Rectal smooth muscle tissue (tissue), 1 donor: ENCODE measurements around the gene ZNF784.

Experiments
- H3K27ac ChIP-seq: one replicate; pipeline ENCODE4 v1.7.0; 2013; ENCODE audit warnings: low read depth, low read length, inconsistent platforms
- H3K27me3 ChIP-seq: one replicate; pipeline ENCODE4 v1.7.0; 2013; ENCODE audit warnings: low read length; ENCODE audit not compliant: control insufficient read depth, insufficient read depth
- H3K36me3 ChIP-seq: one replicate; pipeline ENCODE4 v1.7.0; 2013; ENCODE audit warnings: low read length; ENCODE audit not compliant: control insufficient read depth, insufficient read depth
- H3K4me1 ChIP-seq: one replicate; pipeline ENCODE4 v1.7.0; 2013; ENCODE audit warnings: low read length; ENCODE audit not compliant: control insufficient read depth, insufficient read depth
- H3K4me3 ChIP-seq: one replicate; pipeline ENCODE4 v1.7.0; 2013; ENCODE audit warnings: low read length
- H3K9ac ChIP-seq: one replicate; pipeline ENCODE4 v1.7.0; 2013; ENCODE audit warnings: low read length

The ZNF784 gene

DNA sequence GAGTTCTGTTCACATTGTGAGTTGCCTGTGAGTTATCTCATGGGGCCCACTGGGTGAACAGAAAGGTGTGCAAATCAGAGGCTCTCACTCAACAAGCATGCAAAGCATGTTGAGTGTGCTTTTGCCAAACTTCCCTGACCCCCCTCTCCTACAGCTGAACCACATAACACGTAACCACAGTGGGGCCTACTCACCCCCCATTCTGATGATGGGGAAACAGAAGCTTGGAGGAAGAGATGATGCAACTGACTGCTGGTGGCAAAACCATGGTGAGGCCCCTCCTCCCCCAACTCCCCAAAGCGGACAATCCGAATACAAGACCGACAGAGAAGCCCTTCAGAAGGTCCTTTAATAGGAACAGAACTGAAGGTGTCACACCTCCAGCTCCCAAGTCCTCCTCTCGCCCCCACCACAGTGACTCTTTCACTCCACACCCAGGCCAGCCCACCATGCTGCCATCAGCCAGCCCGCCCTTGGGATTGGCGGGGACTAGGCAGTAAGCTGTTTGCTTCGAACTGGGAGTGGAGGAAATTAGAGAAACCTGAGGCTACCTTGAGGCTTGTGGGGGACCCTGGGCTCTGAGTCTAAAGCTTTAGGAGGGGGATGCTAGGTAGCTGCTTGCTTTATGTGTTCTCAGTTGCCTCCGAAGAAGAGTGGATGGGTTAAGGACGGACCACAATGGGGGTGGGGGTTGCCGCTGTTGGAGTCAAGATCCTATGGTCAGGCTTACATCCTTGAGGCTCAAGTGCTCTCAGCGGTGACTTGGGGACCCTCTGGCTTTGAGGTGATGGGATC, 3.8 kb downstream of the ZNF784 start:
- Histone ChIP-seq H3K4me1 (no peaks in the 10 kb centered on the region), H3K9ac (no peak overlapping the region), H3K4me3 (no peak overlapping the region), H3K27me3 (no peaks in the 10 kb centered on the region), H3K36me3 (peaks cover 2% of the 10 kb centered on the region), H3K27ac (no peak overlapping the region)

DNA sequence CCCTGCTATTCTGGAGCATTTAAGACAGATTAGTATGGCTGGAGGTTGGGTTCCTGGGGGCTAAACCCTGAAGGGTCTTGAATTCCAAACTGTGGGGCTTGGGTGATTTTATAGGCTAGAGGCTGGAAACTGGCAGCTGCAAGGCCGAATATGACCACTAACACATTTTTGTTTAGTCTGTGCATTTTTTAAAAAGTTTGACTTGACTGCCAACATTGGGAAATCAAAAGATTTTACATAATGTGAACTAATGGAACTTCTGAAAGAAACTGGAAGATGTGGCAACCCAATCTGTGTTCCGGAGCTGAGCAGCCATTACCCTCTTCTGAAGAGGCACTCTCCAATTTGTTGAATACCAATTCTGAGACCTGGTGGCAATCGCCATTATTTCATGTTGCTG, 5.1 kb downstream of the ZNF784 start:
- Histone ChIP-seq H3K27ac (no peak overlapping the region), H3K4me3 (no peak overlapping the region), H3K4me1 (no peaks in the 10 kb centered on the region), H3K9ac (no peak overlapping the region), H3K36me3 (peaks cover 2% of the 10 kb centered on the region), H3K27me3 (no peaks in the 10 kb centered on the region)

DNA sequence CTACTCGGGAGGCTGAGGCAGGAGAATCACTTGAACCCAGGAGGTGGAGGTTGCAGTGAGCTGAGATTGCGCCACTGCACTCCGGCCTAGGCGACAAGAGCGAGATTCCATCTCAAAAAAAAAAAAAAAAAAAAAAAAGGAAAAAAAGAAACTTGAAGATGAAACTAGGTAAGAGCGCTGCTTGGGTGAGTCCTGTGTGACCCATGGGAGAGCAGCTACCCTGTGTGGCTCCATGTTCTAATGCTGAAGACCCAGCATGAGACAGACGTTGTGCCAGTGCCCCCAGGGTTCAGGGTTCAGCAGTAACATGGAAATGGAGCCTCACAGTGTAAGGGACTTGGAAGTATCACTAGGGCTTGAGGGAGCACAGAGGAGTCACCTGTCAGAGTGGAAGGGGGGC, 5.9 kb downstream of the ZNF784 start:
- H3K27me3 ChIP-seq, result no peaks in the 10 kb centered on the region
- no peaks in the 10 kb centered on the region for H3K4me1 ChIP-seq
- no peak overlapping the region for H3K27ac ChIP-seq
- no peak overlapping the region for H3K4me3 ChIP-seq
- peaks cover 2% of the 10 kb centered on the region for H3K36me3 ChIP-seq
- no peak overlapping the region for H3K9ac ChIP-seq

DNA sequence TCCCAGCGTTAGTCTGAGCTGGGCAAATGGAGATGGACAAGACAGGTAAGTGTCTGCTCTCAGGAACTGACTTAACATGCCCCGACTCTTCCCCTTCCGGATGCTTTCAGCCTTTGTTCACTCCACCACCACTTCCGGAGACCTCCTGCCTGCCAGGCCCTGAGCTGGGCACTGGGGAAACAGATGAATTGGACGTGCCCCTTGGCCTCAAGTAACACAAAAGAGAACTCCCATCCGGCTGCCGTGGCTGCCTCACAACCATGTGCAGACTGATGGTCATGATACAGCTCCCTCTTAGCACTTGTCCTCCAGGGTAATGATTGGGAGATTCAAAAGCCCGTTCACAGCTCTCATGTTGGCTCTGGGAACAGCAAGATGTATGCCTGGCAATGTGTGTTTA, 6.9 kb downstream of the ZNF784 start:
- peaks cover 2% of the 10 kb centered on the region for H3K36me3 ChIP-seq
- no peak overlapping the region for H3K4me3 ChIP-seq
- H3K4me1 ChIP-seq, result no peaks in the 10 kb centered on the region
- H3K9ac ChIP-seq, result no peak overlapping the region
- no peak overlapping the region for H3K27ac ChIP-seq
- H3K27me3 ChIP-seq, result no peaks in the 10 kb centered on the region

DNA sequence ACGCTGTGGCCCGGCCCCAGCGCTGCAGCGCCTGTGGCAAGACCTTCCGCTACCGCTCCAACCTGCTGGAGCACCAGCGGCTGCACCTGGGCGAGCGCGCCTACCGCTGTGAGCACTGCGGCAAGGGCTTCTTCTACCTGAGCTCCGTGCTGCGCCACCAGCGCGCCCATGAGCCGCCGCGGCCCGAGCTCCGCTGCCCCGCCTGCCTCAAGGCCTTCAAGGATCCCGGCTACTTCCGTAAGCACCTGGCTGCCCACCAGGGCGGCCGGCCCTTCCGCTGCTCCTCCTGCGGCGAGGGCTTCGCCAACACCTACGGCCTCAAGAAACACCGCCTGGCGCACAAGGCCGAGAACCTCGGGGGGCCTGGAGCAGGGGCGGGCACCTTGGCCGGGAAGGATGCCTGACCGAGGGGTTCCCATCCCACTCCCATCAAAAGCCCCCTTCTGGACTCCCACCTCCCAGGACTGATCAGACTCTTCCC, 7.9 kb downstream of the ZNF784 start:
- no peak overlapping the region for H3K27ac ChIP-seq
- H3K9ac ChIP-seq, result no peak overlapping the region
- H3K36me3 ChIP-seq, result peaks cover 2% of the 10 kb centered on the region
- H3K27me3 ChIP-seq, result no peaks in the 10 kb centered on the region
- H3K4me1 ChIP-seq, result no peaks in the 10 kb centered on the region
- H3K4me3 ChIP-seq, result no peak overlapping the region

DNA sequence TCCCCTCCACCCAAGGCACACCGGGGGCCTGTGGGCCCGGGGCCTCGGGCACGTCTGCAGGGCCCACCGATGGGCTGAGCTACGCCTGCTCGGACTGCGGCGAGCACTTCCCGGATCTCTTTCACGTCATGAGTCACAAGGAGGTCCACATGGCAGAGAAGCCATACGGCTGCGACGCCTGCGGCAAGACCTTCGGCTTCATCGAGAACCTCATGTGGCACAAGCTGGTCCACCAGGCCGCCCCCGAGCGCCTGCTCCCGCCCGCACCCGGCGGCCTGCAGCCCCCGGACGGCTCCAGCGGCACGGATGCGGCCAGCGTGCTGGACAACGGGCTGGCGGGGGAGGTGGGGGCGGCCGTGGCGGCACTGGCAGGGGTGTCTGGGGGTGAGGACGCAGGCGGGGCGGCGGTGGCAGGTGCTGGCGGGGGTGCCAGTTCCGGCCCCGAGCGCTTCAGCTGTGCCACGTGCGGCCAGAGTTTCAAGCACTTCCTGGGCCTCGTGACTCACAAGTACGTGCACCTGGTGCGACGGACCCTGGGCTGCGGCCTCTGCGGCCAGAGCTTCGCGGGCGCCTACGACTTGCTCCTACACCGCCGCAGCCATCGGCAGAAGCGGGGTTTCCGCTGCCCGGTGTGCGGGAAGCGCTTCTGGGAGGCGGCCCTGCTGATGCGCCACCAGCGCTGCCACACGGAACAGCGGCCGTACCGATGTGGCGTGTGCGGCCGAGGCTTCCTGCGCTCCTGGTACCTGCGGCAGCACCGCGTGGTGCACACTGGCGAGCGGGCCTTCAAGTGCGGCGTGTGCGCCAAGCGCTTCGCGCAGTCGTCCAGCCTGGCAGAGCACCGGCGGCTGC, 8.6 kb downstream of the ZNF784 start:
- H3K36me3 ChIP-seq, result peaks cover 2% of the 10 kb centered on the region
- H3K4me1 ChIP-seq, result no peaks in the 10 kb centered on the region

DNA sequence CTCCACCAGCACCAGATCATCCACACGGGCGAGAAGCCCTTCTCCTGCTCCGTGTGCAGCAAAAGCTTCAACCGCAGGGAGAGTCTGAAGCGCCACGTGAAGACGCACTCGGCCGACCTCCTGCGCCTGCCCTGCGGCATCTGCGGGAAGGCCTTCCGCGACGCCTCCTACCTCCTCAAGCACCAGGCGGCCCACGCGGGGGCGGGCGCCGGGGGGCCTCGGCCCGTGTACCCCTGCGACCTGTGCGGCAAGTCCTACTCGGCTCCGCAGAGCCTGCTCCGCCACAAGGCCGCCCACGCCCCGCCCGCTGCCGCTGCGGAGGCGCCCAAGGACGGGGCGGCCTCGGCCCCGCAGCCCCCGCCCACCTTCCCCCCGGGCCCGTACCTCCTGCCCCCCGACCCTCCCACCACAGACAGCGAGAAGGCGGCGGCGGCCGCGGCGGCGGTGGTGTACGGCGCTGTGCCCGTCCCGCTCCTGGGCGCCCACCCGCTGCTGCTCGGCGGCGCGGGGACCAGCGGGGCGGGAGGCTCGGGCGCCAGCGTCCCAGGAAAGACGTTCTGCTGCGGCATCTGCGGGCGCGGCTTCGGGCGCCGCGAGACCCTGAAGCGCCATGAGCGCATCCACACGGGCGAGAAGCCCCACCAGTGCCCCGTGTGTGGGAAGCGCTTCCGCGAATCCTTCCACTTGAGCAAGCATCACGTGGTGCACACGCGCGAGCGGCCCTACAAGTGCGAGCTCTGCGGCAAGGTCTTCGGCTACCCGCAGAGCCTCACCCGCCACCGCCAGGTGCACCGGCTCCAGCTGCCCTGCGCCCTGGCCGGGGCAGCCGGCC, 9.4 kb downstream of the ZNF784 start:
- no peaks in the 10 kb centered on the region for H3K4me1 ChIP-seq
- no peaks in the 10 kb centered on the region for H3K27me3 ChIP-seq
- no peak overlapping the region for H3K4me3 ChIP-seq
- peaks cover 2% of the 10 kb centered on the region for H3K36me3 ChIP-seq
- H3K9ac ChIP-seq, result no peak overlapping the region
- no peak overlapping the region for H3K27ac ChIP-seq

More for the DNA sequence above, 8.6 kb downstream of the ZNF784 start:
- Histone ChIP-seq H3K27ac (no peak overlapping the region), H3K4me3 (no peak overlapping the region), H3K9ac (no peak overlapping the region), H3K27me3 (no peaks in the 10 kb centered on the region)

DNA sequence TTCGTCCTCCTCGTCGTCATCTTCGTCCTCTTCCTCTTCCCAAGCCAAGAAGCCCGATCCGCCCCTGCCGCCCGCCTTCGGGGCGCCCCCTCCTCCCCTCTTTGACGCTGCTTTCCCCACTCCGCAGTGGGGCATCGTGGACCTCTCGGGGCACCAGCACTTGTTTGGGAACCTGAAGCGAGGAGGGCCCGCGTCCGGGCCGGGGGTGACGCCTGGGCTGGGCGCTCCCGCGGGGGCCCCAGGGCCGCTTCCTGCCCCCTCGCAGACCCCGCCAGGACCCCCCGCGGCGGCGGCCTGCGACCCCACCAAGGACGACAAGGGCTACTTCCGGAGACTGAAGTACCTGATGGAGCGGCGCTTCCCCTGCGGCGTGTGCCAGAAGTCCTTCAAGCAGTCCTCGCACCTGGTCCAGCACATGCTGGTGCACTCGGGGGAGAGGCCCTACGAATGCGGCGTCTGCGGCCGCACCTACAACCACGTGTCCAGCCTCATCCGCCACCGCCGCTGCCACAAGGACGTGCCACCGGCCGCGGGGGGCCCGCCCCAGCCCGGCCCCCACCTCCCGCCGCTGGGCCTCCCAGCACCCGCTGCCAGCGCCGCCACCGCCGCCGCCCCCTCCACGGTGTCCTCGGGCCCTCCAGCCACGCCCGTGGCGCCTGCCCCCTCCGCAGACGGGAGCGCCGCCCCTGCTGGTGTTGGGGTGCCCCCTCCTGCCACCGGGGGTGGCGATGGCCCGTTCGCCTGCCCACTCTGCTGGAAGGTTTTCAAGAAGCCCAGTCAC, 10.2 kb downstream of the ZNF784 start:
- no peak overlapping the region for H3K4me3 ChIP-seq
- H3K27me3 ChIP-seq, result no peaks in the 10 kb centered on the region
- H3K27ac ChIP-seq, result no peak overlapping the region
- no peaks in the 10 kb centered on the region for H3K4me1 ChIP-seq
- peaks cover 6% of the 10 kb centered on the region for H3K36me3 ChIP-seq
- no peak overlapping the region for H3K9ac ChIP-seq

DNA sequence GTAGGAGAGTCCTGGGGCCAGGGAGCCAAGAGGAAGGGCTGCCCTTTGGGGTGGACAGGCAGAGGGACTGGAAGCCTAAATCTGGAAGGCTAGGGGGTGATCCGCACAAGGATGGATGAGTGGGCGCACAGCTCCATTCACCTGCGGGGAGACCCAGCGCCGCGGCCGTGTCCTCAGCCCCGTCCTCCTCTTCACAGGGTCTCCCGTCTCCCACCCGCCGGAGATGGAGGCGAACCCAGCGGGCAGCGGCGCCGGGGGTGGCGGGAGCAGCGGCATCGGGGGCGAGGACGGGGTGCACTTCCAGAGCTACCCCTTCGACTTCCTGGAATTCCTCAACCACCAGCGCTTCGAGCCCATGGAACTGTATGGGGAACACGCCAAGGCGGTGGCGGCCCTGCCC, 11.0 kb downstream of the ZNF784 start:
- H3K27me3 ChIP-seq, result no peaks in the 10 kb centered on the region
- H3K4me3 ChIP-seq, result no peak overlapping the region
- H3K9ac ChIP-seq, result no peak overlapping the region
- H3K4me1 ChIP-seq, result no peaks in the 10 kb centered on the region
- no peak overlapping the region for H3K27ac ChIP-seq
- H3K36me3 ChIP-seq, result peaks cover 6% of the 10 kb centered on the region

DNA sequence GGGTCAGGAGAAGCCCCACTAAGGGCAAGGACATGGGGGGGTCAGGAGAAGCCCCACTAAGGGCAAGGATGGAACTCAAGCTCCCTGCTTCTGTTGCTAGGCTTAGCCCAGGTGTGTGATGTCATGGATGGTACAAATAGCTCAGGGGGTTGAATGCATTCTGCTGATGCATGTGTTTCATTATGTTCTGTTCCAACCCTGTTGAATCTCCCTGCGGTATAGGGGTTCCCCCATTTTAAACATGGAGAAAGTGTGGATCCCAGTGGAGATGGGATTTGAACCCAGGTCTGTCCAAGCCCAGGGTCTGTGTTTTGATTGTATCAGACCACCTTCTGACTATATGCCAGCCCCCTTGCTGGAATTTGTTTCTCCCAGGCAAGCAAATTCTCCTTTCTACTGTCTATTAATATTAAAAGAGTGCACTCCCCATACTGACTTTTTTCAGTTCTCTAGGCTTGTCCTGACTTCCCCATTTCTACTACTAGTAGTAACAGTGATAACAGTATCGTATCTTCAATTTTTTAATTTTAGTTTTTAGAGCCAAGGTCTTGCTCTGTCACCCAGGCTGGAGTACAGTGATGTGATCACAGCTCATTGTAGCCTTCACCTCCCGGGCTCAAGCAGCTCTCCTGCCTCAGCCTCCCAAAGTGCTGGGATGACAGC, 12.3 kb downstream of the ZNF784 start:
- H3K9ac ChIP-seq, result no peak overlapping the region
- H3K36me3 ChIP-seq, result peaks cover 6% of the 10 kb centered on the region
- no peaks in the 10 kb centered on the region for H3K4me1 ChIP-seq
- H3K4me3 ChIP-seq, result no peak overlapping the region
- no peak overlapping the region for H3K27ac ChIP-seq
- H3K27me3 ChIP-seq, result no peaks in the 10 kb centered on the region

DNA sequence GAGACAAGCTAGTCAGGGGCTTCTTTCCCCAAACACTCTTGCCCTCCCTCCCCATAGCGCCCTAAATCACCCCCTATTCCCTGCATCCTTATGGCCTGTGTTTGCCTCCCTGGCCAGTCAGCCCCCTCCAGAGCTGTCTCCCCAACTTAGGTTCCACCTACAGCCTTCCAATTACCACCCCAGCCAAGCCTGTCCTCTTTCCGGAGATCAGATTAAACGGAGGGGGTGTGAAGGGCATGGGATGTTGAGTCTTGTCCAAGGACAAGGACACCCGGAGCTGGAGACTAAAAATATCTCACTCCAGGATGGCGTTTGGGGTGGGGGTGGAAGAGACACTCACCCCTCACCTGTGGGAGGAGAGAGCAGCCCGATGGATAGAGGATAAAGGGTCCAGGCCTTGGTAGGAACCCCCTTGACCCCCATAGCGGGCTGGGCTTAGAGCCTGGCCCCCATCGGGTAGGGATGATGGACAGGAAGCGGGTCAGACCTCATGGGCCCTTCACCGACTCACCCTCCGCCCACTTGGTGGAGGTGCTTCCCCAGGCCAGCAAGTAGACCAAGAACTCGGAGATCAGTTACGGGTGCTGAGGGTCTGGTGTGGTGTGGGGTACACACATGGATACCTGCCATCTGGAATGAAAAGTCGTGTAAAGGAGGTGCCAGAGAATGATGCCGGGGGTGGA, 12.9 kb downstream of the ZNF784 start:
- H3K4me3 ChIP-seq, result no peak overlapping the region
- peaks cover 6% of the 10 kb centered on the region for H3K36me3 ChIP-seq
- H3K9ac ChIP-seq, result no peak overlapping the region
- H3K27ac ChIP-seq, result no peak overlapping the region
- H3K27me3 ChIP-seq, result no peaks in the 10 kb centered on the region
- peaks cover 4% of the 10 kb centered on the region for H3K4me1 ChIP-seq
